Activated T-helper 1 cell treated with Interleukin-2 at 50 U/mL for 16 hours (primary cell): Measurements from ENCODE around the gene PPIC.
"Not testable (repeated sequence)": the region's sequence is repeated elsewhere in the genome, so short reads cannot be mapped to it uniquely, and the experiment has no call there.

ENCODE experiments used
- DNase-seq: peaks from one replicate; pipeline ENCODE4 v3.0.0-alpha.2; 2020; ENCODE audit warnings: low read depth

The PPIC gene

DNA sequence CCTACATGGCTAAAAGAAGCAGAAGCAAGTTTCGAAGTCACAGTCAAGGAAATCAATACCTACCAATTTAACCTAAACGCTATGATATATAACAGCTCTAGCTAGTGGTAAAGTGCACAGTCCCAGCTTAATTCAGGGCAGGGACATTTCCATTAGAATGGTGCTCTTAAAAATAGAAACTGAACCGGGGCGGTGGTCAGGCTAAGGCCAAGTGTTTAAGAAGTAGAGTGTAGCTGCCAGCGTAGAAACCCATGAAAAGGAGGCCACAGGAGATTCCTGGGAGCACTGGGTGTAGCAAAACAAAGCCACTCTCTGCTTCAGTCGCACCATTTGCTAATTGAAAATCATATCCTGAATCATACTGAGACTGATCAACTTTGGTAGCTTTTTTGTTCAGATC is 28.8 kb downstream of the PPIC start:
- DNase-seq: no peak

DNA sequence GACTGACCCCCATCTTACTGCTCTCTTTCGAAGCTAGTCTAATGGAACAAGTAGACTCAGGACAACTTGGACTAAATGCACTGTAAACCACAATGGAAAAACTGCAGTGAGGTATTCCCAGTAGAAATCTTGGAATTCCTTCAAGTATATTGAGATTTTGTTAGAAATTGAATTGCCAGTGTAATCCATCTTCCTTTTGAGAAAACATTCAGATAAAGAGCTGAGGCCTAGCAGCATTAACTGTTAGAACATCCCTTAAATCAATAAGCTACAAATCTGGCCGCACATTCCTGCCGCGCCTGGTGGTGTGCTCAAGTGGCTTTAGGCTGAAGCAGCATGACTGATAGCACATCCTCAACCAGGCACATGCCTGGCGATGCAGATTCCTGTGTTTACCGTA is 29.3 kb downstream of the PPIC start:
- DNase-seq: no peak

DNA sequence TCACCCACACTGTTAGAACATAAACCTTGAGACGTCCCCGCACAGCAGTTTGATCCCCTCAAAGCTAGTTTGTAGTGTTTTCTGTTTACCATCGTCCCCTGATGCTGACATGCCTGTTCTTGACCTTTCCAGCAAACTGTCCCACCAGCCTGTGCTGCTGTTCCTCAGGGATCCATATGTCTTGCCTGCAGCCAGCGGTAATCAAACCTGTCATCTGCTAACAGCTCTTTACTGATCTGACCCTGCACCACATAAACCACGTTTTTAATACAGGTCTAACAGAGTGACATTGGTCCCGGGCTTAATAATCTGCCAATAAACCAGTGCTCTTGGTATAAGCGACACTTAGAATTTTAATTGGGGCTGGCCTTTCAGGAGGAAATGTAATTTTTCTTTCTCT is 34.7 kb downstream of the PPIC start:
- no peak for DNase-seq

DNA sequence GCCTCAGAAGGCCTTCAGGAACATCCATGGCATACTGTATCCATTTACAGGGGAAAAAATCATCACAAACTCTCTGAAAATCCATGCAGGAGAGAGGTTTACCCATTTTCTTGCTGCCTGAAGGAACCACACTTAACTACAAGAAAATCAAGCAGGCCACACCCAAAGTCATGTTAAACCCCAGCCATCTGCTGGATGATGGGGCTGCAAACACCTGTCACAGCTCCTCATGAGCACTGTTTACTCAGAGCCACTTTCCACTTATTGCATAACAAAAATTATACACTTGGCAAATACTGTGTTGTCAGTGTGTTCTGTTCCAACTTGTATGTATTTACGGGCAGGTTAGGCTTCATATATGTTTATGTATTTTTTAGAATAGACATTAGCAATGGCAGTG is 35.8 kb downstream of the PPIC start:
- DNase-seq: no peak

DNA sequence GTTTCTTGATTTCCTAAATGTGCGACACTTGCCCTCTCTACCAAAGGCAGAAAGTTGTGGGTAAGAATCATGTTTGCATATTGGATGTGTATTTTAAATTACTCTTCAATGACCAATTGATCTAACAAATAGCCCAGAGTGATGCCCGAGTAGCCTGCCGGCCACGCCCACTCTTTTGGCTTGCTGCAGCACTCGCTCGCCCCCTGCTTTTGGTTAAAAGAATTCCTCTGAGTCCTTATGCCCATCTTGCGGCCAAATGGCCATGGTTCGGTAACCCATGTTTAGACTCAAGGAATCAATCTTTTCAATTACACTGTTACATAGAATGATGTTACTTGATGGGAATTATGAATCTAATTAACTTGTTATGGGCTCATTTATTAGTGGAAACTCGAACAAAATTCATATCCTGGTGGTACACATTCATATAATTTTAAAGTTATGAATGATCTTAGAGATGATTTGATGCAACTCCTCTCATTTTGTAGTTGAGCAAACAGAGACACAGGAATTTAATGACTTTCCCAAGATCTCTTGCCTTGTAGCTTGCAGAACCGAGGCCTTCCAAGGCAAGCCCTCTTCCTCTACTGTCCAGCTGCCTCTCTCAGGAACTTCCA is 36.5 kb downstream of the PPIC start:
- peak; percentile 2 for DNase-seq

DNA sequence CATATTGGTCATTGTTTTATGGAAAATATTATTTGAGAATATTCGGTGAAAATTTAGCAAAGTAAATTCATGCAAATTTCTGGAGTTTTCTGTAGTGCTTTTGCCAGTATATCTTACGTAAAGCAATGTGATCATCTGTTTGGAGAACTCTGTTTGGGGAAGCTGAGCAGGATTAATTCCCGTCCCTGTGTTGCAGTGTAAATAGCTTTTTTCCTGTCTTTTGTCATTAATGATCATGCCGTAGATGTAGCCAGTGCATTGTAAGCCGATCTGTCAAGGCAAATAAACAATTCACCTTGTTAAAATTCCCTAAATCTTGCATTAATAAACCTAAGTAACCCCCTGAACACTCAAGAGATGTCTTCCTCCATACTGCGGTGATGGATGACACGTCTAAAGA is 39.2 kb downstream of the PPIC start:
- no peak for DNase-seq

DNA sequence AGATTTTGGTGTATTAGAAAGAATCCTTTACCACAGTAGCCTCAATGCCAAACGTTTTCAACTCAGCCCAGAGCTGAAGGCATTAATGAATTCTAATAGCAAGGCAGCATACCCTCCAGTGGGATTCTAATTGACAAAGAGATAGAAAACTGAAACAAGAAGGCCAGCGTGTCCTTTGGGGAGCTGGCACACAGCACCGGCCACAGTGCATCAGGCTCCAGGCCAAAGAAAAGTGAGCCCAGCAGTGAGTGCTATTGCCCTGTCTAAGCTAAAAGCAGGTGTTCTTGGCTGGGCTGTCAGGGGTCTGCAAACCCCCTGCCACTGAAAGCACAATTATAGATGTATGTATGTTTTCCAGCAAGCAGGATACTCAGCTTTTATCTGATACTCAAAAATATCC is 40.4 kb downstream of the PPIC start:
- no peak for DNase-seq

DNA sequence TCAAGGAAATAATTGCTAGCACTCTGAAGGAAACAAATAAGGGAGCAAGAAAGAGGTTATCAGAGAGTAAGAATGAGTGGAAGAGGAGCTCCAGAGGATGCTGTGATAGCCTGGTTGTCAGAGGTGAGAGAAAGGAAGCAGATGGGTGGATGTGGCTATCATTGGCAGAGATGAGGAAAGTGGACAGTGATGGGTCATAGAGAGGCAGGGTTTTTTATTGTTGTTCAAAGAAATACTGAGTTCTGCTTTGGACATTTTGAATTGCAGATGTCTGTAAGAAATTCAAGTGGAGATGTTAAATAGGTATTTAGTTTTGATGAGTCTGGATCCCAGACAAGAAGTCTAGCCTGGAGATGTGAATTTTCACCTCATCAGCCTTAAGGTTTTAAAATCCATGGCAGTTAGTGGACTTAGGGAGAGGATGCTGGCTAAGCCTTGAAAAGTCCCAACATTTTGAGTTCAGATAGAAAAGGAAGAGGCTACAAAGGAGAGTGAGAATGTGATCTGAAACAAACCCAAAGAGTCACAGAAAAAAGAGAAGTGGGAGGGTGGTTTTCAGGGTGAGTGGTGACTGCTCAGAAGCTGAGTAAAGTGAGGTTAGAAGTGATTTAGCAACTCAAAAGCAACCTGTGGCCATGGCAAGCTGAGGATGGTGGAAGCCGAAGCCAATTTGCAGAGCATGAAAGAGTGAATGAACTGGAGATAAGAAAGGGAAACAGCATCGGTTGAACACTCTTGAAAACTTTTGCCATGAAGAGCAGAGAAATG is 50.4 kb downstream of the PPIC start:
- no peak for DNase-seq

DNA sequence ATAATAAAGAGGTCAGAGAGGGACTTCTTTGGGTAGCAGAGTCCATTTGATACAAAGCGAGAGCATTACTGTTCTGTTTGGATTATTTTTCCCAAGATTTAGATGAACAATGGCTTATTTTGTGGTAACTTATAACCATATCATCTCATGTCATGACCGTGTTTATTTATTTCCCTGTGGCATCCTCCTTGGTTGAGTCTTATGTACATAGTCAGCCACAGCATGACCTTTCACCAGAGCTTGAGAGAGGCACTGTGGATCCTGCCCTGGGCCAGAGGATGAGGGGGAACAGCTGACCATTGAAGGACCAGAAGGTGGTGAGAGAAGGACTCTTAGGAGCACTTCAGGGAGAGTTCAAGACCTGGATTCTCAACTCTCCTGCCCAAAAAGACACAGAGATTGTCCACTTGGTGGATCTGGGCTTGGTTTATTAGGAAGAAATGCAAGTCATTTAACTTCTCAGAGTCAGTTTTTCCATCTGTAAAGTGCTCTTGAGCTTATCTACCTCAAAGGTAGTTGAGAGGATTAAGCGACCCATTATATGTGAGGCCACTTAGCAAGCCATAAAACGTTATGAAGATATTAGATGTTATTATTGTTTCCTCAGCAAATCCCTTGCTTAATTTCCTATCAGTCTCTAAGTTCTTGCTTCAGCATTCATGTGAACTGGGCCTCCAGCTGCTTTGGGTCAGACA is 51.4 kb downstream of the PPIC start:
- DNase-seq: no peak

DNA sequence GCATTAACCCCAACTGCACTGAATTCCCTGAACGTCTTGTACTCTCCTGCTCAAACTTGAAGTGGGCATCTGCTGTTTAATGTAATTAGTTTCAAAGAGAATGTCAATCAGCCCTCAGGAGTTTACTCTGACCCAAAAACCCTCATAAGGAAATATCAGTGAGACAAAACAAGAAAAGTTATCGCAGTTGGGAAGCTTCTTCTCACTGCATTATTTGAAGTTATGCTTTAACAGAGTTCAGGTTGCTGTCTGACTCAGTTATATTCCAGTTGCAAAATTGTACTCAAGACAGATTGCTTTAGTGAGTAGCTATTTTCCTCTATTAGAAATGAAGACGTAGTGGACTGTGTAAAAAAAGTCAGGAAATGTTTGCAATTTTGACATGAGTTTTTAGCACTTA is 52.1 kb downstream of the PPIC start:
- DNase-seq: no peak

DNA sequence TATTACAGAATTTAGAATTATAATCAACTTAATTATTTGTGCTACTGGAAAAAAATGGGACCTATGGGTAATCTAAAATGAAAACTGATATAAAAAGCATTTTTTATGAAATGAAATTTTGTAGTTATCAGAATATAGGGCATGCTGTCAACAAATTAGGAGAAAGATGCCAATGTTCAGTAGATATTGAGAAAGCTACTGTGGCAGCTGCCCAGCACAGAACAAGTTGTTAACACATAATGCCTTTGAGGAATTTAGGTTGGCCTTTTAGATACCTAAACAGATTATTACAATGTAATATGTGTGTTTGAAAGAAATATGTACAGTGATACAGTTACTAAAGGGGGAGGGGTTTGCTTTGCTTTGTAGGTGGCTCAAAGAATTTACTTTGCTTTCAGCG is 54.1 kb downstream of the PPIC start:
- DNase-seq: no peak

DNA sequence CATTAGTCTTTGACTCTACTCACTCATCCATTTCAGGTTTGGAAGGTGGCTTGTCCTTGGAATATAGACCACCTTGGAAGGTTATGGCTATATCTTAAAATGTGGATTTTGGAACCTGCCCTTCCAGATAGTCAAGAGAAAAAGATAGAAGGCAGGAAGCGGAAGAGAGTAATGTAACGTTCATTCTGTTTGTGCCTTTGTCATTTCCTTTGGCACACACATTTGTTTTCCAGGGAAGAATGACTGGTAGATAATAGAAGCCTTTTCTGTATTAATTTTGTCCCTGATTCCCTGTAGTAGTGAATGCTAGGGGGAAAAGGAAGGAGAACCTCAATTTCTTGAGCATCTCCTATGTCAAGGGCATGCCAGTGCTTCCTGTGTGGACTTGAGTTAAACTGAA is 54.7 kb downstream of the PPIC start:
- no peak for DNase-seq

DNA sequence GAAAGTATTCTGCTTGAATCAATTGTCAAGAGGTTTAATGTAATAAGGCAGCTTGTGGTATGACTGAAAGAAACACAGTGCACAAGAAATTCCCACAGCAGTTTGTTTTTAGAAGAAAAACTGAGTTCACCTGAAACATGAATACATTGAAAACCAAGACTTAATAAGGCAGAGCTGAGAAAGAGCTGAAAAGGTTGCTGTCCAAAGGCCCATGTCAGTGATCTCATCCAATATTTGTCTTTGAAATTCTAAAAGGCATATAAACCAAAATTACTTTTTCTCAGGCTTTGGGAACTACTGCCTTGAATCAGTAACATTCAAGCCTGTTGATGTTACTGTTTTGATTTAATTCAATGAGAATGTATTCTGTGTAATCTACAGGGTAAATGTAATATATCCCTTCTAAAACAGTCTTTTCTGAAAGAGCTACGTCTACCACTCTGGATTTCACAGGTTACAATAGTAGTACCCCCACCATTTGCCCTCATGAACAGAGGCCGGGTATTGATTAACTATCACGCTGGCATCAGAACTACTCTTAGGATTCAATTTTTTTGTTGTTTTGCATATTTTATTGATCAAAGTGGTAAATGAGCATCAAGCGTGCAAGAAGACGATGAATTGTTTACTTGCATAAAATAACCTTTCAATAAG is 57.8 kb downstream of the PPIC start:
- DNase-seq: no peak

DNA sequence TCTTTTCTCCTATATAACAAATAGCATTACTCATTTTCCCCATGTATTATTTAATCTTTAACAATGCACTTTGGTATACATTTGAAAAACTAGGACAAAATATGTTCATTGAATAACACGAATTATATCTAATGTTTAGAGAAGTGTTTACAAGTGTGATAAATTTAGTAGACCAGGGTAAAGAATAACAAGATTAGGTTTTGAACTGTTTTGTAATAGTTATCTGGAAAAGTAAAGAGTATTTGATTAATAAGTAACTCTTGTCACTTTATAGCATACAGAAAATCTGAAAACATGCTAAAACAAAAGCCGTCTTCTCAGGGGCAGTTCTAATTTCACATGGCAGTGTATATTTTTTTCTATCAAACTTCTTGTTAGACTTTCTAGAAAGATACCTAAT is 58.5 kb downstream of the PPIC start:
- no peak for DNase-seq

DNA sequence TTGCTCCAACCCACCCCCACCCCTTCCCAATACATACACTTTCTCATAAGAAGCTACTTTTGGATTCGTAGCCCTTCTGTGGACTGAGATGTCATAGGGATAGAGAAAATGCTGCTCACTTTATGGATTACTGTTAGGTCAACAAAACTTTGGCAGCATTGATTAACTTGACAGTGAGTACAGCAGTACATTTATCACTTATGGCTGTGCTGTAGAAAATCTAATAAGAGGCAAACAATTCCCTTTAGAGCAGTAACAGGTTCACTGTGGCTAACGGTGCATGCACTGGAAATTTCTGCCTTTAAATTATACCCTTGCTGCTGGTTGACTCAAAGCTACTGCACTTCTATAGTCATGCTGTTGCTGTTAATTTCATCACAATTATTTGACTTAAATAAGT is 59.2 kb downstream of the PPIC start:
- no peak for DNase-seq

DNA sequence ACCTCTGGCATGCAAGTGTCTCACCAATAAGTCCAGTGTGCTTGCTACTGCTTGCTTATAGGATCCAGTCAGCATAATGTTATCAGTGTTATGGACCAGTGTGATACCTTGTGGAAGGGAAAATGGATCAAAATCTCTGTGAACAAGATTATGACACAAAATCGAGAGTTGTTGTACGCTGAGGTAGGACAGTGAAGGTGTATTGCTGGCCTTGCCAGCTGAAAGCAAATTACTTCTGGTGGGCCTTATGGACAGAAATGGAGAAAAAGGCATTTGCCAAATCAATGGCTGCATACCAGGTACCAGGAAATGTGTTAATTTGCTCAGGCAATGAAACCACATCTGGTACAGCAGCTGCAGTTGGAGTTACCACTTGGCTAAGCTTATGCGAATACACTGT is 62.3 kb downstream of the PPIC start:
- not testable (repeated sequence) for DNase-seq

DNA sequence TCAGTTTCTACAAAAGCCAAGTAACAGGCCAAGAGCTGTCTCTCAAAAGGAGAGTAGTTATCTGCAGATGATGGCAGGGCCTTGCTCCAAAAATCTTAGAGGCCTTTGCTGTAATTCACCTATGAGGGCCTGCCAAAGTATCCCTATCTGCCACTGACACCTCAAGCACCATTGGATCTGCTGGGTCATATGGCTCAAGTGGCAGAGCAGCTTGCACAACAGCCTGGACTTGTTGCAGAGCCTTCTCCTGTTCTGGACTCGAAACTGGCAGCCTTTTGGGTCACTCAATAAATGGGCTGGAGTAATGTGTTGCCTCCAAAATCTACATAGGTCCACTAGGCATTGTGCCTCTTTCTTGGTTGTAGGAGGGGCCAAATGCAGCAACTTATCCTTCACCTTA is 62.8 kb downstream of the PPIC start:
- not testable (repeated sequence) for DNase-seq
